Activated CD4-positive, alpha-beta T cell treated with anti-CD3 and anti-CD28 coated beads, Interleukin-10, Interleukin-2, amounts not matched to agents 100 ng/mL and 50 ng/mL, durations not matched to agents 16 hours and 8 hours (primary cell): Measurements from ENCODE around the gene NOTCH1.

Source experiments
- DNase-seq: peaks from one replicate; pipeline ENCODE4 v3.0.0-alpha.2; 2020

NOTCH1 gene

DNA sequence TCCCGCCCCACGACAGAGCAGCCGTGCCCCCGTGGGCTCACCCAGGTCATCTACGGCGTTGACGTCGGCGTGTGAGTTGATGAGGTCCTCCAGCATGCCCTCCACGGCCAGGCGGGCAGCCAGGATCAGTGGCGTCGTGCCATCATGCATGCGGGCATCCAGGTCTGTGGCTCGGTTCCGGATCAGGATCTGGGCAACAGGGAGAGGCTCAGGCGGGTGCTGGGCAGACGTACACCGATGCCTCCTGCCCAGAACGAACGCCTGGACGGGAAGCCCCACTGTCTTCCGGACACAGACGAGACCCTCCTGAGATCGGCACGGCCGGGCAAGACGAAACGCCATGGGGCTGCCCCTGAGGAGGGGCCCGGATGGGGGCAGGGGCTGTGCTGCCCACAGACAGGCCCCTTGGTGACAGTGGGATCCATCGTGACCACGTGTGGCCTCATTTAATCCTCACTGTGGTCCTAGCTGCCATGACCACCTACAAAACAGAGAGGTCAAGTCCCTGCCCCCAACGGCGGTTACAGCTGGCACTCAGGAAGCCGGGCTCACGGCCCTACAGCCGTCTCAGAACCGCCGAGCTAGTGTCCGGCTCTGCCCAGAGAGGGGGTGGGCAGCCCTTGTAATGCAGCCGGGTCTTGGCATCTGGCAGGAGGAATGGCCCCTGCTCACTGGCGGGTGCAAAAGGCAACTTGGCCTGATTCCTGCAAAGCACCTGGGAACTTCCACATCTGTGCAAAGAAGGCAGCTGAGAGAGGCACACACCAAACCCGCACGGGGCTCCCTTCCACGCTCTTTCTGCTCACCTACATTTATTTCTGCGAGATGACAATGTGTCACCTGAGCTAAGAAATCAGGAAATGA is 46.5 kb downstream of the NOTCH1 start:
- no peak for DNase-seq

DNA sequence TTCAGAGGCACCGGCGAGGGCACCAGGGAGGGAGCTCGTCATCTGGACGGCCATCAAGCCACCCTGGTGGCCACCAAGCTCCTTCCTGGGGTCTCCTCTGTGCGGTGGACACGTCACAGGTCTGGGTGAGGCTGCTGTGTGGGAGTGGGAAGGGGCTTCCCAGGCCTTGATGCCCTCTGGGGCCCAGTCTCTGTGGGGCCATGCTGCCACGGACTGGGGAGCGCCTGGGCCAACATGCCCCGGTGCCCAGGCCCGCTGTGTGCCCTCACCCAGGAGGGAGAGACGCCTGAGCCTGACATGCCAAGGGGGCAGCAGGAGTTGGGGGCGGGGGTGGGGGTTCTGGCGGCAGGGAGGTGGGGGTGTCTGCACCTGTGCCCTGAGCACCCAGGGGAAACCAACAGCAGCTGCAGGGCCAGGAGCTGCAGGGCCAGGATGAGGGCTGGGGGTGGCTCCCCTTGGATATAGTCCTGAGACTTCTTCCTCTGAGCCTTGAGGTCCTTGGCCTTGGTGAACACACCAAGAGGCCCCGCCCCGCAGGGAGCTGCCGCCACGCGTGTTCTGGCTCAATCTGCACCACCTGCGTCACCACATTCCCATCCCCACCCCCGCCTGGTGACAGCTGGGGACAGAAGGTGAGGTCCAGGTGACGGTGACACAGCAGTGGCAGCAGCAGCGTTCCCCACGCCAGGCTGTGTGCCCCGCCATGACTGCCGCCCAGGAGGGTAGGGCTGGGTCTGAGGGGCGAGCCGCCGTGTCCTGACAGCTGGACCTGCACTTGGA is 47.7 kb downstream of the NOTCH1 start:
- DNase-seq: no peak

DNA sequence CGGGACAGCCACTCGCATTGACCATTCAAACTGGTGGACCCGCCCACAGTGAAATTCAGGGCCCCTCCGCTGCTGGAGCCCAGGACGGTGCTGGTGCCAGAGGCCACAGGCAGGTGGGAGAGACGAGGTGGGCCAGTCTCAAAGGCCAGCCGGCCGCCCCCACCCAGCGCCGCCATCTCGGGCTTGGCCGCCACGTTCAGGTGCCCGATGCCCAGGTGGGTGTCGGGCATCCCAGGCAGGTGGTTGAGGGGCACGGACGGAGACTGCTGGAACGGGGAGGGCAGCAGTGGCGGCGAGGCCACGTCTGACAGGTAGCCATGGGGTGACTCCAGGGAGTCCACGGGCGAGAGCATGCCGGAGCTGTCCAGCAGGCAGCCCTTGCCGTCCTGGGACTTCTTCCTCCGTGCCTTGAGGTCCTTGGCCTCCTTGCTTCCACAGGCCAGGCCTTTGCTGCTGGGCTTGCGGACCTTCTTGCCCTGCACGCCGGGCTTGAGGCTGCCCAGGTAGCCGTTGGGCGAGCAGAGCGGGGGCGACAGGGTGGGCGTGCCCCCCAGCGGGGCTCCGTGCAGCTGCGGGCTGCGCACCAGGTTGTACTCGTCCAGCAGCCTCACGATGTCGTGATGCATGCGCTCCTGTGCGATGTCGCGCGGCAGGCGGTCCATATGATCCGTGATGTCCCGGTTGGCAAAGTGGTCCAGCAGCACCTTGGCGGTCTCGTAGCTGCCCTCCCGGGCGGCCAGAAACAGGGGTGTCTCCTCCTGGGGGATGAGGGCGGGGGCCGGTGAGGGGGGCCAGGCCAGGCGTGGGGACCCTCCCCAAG is 48.8 kb downstream of the NOTCH1 start:
- no peak for DNase-seq

DNA sequence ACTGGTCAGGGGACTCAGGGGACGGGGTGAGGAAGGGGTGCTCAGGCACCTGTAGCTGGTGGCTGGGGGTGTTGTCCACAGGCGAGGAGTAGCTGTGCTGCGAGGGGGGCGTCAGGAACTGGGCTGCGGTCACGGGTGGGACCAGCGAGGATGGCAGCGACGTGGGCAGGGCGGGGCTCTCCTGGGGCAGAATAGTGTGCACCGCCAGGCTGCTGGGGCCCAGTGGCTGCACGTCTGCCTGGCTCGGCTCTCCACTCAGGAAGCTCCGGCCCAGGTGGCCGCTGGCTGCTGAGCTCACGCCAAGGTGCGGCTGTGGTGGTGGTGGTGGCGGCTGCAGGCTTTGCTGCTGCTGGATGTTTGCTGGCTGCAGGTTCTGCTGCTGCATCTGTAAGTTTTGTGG is 49.7 kb downstream of the NOTCH1 start:
- DNase-seq: no peak

DNA sequence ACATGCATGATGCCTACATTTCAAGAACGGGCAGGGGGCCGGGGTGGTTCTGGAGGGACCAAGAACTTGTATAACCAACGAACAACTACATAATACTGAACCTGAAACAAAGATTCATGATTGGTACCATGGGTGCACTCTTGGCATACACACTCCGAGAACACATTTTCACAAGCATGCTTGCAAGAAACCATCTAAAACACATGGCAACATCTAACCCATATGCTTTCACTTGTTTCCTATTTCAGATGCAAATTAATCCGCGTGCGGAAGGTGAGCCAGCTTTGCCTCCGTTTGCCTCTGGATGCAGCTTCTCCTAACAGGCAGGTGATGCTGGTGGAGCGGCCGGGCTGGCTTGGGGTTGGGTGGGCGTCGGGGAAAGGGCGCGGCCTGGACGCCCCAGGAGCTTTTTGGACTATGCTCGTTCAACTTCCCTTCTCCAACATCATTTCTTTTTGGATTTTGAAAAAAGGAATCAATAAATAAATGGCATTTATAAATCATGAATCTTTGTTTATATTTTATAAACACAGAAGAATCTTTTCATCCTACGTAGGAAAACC is 50.5 kb downstream of the NOTCH1 start:
- DNase-seq: no peak

DNA sequence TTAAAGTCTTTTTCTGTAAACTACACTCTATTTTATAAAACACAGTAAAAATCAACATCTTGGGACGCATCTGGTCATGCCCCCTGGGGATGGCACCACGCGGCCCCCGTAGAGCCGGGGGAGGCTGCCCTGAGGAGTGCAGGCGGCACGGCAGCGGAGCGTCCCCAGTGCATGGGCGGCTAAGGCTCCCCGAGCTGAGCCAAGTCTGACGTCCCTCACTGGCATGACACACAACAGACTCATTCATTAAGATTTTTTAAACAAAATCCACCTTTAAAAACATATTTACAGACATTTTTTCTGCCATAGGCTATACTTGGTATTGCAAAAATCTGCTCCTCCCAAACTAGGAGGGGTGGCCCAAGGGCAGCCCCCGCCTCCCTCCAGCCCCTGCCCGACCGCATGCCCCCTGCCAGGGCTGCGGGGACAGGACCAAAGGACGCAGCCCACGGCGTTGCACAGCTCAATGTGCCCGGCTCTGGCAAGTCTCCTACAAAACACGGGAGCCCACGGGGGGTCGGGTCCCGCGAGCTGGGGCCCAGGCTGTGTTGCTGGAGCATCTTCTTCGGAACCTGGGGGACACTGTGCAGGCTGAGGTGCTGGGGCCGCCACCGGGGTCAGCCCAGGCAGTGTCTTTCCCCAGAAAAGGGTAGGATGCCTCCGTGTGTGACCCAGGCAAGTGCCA is 51.2 kb downstream of the NOTCH1 start:
- DNase-seq: no peak

DNA sequence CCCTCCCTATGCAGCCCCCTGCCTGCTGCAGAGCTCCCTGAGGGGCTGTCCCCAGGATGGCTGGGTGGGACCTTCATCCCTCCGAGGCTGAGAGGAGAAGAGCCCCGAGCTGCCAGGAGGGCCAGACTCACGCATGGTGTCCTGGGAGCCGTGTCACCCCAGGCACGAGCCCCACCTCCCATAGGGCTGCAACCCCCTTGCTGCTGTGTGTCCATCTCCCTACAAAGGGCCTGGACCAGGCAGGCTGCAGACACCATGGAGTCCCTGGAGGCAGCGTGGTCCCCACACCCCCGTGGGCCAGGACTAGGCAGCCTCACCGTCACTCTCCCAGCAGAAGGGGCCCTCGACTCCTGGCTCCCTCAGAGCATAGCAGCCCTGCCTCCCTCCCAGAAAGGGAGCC is 51.8 kb downstream of the NOTCH1 start:
- DNase-seq: no peak

DNA sequence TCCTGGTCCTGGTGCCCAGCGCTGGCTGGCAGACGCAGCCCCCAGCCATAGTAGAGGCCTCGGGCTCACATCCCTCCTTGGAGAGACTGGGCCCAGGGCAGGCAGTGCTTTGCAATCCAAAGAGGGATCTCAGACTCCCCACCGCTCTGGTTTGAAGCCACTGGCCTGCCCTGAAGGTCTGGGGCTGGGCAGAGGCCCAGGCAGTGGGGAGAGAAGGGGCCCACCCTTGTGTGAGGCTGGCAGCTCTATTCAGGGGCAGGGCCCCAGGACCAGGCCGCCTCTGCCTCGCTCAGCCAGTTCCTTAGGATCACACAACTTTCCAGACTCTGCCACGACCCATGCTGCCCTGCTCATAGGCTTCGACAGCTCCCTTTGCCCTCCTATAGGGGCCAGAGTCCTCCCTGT is 52.3 kb downstream of the NOTCH1 start:
- no peak for DNase-seq

DNA sequence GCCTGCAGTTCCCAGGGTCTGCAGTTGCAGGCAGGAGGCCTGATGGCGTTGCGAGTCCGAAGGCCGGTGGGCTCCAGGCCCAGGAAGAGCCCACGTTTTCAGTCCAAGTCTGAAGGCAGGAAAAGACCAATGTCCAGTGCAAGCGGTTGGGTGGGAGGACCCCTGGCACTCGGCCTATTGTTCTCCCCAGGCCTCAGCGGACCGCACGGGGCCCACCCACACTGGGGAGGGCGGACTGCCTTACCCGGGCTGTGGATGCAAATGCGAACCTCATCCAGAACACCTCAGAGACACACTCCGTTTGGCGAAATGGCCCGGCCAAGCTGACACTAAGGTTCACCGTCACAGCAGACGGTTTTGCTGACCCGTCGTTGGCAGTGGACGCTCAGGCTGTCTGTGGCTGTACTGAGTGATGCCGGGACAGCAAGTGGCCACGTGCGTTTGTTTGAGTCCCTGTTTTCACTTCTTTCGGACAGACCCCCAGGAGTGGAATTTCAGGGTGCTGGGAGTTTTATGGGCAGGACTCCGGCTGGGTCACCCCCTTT is 52.8 kb downstream of the NOTCH1 start:
- no peak for DNase-seq

DNA sequence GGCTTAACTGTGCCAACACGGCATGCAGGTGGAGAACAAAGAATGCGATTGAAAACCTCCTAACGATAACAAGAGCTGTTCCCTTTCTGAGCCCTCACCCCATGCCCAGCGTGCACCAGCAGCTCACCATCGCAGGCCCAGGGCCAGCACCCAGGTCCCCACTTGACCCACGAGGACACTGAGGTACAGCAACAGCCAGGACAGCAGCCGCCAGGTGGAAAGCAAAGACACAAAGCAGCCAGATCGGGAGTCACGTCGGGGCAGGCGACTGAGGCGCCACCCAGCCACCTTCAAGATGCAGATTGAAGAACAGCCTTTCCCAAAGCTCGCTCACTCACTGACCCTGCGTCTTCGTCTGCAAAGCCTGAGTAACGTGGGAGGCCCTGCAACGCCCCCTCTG is 56.1 kb downstream of the NOTCH1 start:
- DNase-seq: no peak

DNA sequence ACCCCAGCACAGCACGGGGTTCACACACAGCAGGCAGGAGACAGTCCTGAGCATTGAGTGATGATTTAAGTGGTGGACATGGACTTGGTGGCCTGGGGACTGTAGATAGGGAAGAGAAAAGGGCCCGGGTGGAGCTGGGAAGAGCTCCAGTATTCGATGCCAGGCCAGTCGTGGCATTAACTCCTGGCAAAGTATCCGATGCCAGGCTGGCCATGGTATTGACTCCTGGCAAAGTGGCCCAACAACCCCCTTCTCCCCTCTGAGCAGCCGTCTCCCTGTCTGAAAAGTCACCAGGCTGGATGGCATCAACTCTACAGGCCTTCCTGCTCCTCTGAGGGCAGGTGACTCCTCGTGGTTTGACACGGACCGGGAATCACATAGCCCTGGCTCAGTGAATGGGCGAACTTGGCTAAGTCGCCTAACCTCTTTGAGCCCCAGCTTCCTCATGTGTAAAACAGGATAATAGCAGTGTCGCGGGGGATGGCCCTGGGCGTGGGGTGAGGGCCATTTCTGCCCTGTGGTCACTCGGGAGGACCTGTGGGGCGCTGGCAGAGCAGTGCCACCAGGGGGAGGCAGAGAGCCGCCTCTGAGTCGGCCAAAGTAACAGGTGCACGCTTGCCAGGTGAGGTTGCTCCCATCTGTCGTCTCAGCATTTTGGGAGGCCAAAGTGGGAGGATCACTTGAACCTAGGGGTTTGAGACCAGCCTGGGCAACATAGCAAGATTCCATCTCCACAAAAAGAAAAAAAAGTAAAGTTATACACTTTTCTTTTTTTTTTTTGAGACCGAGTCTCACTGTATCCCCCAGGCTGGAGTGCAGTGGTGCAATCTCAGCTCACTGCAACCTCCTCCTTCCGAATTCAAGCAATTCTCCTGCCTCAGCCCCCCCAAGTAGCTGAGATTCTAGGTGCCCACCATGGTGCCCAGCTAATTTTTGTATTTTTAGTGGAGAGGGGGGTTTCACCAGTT is 57.3 kb downstream of the NOTCH1 start:
- peak; percentile 71 for DNase-seq

DNA sequence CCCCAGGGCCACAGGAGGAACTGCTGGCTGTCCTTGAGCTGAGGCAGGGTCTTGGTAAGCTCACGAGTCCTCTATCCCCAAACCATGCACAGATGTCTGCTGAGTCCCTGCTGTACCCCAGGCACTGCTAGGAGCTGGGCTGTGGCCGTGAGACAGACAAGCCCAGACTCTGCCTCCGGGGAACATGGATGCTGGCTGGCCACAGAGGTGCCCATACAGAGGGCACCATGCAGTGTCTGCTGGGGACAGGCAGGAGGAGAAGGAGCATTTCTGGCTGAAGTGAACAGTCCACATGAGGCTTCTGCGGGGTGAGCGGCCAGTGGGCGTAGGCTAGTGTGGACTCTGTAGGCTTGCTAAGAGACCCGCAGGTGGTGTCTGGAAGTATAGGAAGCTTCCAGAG is 58.2 kb downstream of the NOTCH1 start:
- DNase-seq: no peak

DNA sequence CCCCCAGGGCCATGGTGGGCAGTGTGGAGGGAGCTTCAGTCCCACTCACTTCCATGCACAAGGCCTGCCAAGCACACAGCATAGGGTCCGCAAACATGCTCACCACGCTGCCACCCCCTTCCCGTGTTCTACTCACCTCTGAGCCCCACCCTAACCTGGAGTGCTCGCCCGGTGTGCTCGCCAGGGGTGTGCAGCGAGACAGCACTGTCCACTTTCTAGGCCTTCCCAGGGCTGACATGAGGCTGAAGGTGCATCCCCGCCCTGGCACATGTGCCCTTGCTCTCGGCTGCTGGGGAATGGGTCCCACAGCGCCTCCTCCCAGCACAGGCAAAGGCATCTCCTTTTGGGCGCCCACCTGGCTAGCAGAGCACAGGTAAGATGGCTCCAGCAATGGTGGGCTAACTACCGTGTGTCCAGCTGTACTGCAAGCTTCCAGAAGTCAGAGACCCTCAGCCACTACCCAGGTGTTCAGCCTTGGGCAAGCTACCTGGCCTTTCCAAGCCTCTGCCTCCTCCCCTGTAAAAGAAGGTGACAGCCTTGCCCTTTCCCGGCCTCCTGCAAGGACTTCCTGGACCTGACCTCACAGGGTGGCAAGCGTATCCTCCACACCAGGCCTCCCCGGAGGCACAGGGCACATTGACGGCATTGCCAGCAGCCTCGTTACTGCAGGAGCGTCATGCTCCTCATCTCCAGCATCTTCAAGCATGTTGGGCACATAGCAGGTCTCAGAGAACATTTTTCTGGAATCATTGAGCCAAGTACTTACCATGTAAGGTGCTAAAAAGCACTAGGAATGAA is 58.8 kb downstream of the NOTCH1 start:
- DNase-seq: no peak

DNA sequence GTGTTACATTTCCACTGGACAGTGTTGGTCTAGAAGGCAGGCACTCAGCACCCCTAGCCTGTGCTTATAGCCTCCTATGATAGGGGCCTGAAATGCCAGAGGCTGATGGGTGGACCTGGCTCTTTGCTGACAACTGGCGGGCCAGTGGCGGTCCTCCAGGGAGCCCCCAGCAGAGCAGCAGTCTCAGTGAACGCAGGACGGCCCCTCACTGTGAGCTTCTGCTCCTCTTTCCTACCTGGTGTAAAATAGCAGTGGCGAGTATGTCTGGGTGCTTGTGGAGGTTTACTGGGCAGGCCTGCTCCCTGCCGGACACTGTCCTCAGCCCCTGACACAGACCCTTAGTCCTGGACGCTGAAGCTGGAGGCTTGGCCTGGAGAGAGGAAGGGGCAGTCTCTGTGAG is 59.7 kb downstream of the NOTCH1 start:
- no peak for DNase-seq

DNA sequence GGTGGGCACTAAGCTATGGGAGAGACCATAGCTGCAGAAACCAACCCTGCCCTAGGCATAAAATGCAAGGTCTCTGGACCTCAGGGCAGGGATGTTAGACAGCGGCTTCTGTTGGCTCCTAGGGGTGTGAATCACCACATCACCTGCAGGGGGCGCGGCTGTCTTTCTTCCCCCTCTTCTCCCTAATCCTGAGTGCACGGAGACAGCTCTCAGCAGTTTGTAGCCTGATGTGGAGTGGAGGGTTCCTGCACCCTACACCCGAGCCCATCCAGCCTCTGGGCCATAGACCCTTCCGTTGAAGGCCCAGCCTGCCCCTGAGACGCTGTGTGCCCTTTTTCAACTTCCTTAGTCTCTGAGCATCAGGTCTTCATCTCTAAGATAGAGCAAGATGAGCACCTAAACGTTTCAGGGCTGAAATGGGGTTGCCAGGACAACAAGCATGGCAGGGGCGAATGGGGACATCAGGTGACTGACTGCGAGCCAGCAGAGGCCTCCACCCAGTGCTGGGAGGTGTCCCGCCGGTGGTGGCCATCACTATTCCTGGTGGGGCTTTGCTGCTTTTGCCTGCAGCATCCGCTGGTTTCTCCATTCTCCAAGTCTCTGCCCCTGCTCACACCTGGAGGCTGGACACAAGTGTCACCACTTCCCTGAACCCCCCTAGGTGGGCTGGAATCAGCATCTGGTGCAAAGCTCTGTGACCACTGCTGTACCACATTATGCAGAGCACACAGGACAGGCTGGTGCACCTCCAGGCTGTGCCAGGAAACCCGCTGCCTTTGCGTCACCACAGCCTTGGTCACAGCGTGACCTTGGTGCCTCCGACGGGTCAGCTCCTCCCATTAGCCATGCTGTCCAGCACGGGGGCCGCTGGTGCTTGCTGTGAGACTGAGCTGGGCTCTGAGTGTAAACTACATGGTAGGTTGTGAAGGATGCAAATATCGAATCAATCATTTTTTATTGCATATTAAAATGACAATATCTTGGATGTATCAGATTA is 60.5 kb downstream of the NOTCH1 start:
- peak; percentile 84 for DNase-seq

DNA sequence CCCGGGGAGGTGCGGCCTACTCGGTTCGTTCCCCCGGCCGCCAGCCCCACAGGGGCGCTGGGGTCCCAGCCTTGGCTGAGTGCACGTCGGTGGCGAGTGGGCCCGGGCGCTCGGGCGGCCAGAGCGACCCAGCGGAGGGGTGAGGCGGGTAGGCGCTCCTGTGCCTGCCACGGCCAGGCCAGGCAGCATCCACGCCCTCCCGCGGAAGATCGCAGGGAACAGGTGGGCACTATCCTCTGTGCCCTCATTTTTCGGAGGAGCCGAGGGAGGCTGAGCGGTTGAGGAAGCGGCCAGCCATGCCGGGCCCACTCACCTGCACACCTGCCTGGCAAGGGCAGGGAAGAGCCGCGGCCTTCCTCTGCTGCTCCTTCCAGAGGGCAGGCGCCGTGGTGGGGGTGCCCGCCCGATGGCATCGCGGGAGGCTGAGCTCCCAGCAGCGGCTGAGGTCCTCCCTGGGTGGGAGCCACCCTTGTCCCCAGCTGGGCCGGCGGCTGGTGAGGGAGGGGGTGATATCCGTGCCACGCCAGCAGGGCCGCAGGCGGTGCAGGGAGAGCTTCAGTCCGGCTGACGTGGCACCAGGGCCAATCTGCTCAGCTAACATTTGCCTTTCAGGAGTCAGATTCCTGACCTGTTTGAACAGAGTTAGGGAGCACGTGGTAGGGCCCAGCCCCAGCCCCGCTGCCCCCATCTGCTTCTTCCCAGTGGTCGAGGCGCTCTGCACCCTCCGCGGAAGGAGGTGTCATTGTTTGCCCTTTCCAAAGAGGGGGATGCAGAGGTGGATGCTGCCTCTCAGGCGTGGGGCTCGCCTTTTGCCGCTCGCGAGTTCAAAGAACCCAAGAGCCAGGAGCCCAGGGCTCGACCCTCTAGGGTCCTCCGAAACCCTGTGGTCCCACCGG is 61.4 kb downstream of the NOTCH1 start:
- no peak for DNase-seq

DNA sequence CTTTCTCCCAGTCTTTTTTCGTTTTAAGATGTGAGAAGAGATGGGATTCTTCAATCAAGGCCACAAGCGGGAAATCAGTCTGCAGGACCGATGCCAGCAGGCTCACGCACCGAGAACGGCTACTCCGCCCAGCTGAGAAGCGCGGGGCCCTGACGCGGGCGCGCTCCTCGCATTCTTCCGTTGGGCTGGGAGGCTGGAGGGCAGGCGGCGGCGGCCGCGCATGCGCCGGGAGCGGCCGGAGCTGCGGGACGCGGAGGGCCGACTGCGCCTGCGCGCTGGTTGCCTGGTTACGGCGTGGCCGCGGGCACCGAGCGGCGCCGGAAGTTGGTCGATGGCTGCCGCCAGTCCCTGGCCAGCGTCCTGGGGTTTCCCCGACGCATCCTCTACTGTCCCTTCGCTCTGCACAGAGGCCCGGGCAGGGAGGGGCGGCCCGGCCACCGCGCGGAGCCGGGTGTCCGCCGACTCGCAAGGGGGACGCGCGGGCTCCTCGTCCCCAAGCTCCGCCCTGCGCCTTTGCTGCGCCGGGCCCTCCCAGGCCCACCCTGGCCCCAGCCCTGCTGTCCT is 62.2 kb downstream of the NOTCH1 start:
- peak; percentile 97 for DNase-seq
